ENCODE measurements around the gene KRTAP5-10.

- TF ChIP-seq, protein P1, sequence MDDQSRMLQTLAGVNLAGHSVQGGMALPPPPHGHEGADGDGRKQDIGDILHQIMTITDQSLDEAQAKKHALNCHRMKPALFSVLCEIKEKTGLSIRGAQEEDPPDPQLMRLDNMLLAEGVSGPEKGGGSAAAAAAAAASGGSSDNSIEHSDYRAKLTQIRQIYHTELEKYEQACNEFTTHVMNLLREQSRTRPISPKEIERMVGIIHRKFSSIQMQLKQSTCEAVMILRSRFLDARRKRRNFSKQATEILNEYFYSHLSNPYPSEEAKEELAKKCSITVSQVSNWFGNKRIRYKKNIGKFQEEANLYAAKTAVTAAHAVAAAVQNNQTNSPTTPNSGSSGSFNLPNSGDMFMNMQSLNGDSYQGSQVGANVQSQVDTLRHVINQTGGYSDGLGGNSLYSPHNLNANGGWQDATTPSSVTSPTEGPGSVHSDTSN (IDR thresholded peaks at IDR 0.05) = no peak
- TF ChIP-seq CHD2 (IDR thresholded peaks at IDR 0.05; ENCODE audit: low read length, partially characterized antibody) (no peak), MAX (IDR thresholded peaks at IDR 0.05; ENCODE audit: low read depth) (no peak), CTCF (IDR thresholded peaks at IDR 0.05) (no peak), SMC3 (IDR thresholded peaks at IDR 0.05; ENCODE audit: low read depth, low read length) (no peak), RAD21 (IDR thresholded peaks at IDR 0.05; ENCODE audit: low read length) (no peak), GATA2 (CRISPR knock-in tag; IDR thresholded peaks at IDR 0.05) (no peak), TAF1 (IDR thresholded peaks at IDR 0.05; ENCODE audit: borderline replicate concordance, low read depth, low read length) (no peak)
Observed at GRCh38 chr11:71574418-71574817, 9.1 kb downstream of the KRTAP5-10 start.

All from SK-N-SH (cell line).